Epithelial cell of proximal tubule (primary cell): ENCODE results near the gene NCS1. TPM values are rescaled to one million over a fixed set of nuclear protein-coding genes. Genes with fewer than 3 reads are reported as not detected.

Experiments used
- DNase-seq: peaks from one replicate; pipeline ENCODE4 v3.0.0-alpha.2; 2011; ENCODE audit warnings: low read depth
- H3K4me3 ChIP-seq: 2 replicates; pipeline ENCODE4 v1.5.1; 2011; ENCODE audit warnings: low read depth, mild to moderate bottlenecking, low read length
- total RNA-seq: library from RNA; depleted of rRNA; stranded (reverse); fragments of >200 nt; gene quantifications from 2 replicates; pipeline ENCODE4 v1.2.3, GENCODE V29; 2015
- TF ChIP-seq, protein P1 (sequence below): conservative IDR thresholded peaks from 2 replicates; pipeline ENCODE4 v1.5.1; 2012; ENCODE audit warnings: low read depth, mild to moderate bottlenecking, low read length

The NCS1 gene
- total RNA-seq, 1 donor from 2014 or later: 48.8 TPM

GRCh38 chr9:130265431-130266235 lies 93.4 kb downstream of the NCS1 start, which contains the start of gene HMCN2:
Gene HMCN2 (plus strand): TSS chr9:130265760. CDS start chr9:130265879, 119 bp downstream.
- no peak within 1 kb of the TSS for H3K4me3 ChIP-seq
- no peak for DNase-seq
- TF ChIP-seq, protein P1, sequence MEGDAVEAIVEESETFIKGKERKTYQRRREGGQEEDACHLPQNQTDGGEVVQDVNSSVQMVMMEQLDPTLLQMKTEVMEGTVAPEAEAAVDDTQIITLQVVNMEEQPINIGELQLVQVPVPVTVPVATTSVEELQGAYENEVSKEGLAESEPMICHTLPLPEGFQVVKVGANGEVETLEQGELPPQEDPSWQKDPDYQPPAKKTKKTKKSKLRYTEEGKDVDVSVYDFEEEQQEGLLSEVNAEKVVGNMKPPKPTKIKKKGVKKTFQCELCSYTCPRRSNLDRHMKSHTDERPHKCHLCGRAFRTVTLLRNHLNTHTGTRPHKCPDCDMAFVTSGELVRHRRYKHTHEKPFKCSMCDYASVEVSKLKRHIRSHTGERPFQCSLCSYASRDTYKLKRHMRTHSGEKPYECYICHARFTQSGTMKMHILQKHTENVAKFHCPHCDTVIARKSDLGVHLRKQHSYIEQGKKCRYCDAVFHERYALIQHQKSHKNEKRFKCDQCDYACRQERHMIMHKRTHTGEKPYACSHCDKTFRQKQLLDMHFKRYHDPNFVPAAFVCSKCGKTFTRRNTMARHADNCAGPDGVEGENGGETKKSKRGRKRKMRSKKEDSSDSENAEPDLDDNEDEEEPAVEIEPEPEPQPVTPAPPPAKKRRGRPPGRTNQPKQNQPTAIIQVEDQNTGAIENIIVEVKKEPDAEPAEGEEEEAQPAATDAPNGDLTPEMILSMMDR: no peak

GRCh38 chr9:130266236-130267098 lies 94.3 kb downstream of the NCS1 start:
- no peak overlapping the region for H3K4me3 ChIP-seq
- no peak for DNase-seq
- TF ChIP-seq, protein P1: no peak

DNA sequence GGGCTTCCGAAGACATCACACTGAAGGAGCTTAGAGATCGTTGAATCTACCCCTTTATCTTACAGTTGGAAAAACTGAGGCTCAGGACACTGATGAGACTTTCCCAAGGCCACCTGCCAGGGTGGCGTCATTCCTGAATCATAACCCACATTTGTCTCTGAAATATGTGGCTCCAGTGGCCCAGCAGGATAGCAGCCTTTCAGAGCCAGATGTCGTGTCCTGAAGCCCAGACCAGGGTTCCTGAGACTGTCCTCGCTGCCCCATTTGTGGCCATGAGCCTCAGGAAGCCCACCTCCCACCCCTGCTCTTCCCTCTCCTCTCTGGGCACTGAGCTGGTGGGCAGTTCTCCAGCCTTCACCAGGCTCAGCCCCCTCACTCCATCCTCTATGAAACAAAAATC lies 95.7 kb downstream of the NCS1 start:
- TF ChIP-seq, protein P1: no peak

DNA sequence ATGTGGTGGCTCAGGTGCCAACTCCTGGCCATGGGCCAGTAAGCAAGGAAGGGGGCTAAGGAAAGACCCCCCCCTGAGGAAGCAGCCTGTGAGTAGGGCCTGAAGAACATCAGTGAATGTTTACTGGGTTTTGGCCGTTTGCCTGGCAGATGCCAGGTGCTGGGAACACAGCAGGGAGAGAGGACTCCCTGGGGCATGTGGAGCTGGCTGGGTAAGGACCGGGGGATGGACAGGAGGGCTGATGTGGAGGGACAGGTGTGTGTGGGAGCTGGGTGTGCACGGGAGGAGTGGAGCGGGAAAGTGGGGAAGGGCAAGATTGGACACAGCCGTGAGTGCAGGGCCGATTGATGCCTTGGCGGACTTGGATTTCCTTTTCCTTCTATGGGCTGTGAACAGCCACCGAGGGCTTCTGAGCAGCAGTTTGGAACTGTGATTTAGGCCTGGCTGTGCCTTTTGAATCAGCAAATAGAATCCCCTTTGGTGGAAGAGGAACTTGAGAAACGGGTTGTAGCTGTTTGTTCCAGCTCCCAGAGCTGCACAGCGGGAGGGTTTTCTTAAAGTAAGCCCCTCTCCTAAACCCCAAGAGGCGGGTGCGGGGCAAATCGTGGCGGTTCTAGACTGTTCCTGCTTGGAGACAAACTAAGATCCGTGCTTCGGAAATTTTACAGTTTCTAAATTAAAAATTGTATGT lies 96.5 kb downstream of the NCS1 start:
- H3K4me3 ChIP-seq: no peak overlapping the region
- no peak for DNase-seq
- TF ChIP-seq, protein P1: no peak

More for the DNA sequence above, 95.7 kb downstream of the NCS1 start:
- no peak for DNase-seq
- no peak overlapping the region for H3K4me3 ChIP-seq

DNA sequence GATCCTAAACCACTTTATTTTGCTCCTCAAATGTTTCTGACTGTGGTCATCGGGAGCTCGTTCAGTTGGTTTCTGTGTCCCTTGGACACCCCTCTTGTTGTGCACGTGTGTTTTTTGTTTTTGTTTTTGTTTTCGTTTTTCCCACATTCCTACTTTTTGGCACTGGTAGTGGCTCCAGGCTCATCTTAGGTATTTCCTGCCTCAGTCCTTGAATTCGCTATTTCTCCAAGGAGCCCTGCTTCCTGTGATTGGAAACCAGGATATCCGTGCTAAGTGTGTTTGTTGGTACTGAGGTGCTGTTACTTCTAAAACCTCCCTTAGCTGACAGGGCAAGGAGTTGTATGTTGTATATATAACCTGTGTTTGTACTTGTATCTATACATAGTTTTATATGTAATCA lies 99.3 kb downstream of the NCS1 start:
- DNase-seq: no peak
- H3K4me3 ChIP-seq: no peak overlapping the region
- TF ChIP-seq, protein P1: no peak

- no peak for DNase-seq
- H3K4me3 ChIP-seq: no peak overlapping the region
- TF ChIP-seq, protein P1: no peak
Measured at GRCh38 chr9:130275156-130275555, 103.0 kb downstream of the NCS1 start.
